Embryonic facial prominence (tissue), 1 donor: Measurements from ENCODE around the gene GIMAP8.
"Not testable (repeated sequence)": the region's sequence is repeated elsewhere in the genome, so short reads cannot be mapped to it uniquely, and the experiment has no call there.

Experiments used
- DNase-seq: peaks from one replicate; pipeline ENCODE4 v3.0.0-alpha.2; 2016; ENCODE audit errors: extremely low spot score

Gene GIMAP8

GRCh38 chr7:150435390-150436073 lies 14.9 kb upstream of the GIMAP8 start:
- no peak for DNase-seq

GRCh38 chr7:150439967-150440366 lies 10.5 kb upstream of the GIMAP8 start:
- DNase-seq = no peak

GRCh38 chr7:150441524-150441923 lies 8.9 kb upstream of the GIMAP8 start:
- DNase-seq = no peak

- DNase-seq = no peak
Observed at GRCh38 chr7:150442811-150443210, 7.6 kb upstream of the GIMAP8 start.

GRCh38 chr7:150443793-150444540 lies 6.5 kb upstream of the GIMAP8 start:
- no peak for DNase-seq

- no peak for DNase-seq
Observed at GRCh38 chr7:150444674-150445365, 5.6 kb upstream of the GIMAP8 start.

- DNase-seq = no peak
Observed at GRCh38 chr7:150446288-150446938, 4.0 kb upstream of the GIMAP8 start.

GRCh38 chr7:150447966-150448788 lies 2.3 kb upstream of the GIMAP8 start:
- DNase-seq = no peak

GRCh38 chr7:150448789-150449147 lies 1.7 kb upstream of the GIMAP8 start:
- DNase-seq = peak; percentile 39

- DNase-seq = no peak
Observed at GRCh38 chr7:150449206-150449952, 1.1 kb upstream of the GIMAP8 start.

GRCh38 chr7:150451097-150451793 lies 815 bp downstream of the GIMAP8 start:
- no peak for DNase-seq

- DNase-seq = no peak
Observed at GRCh38 chr7:150451833-150452461, 1.5 kb downstream of the GIMAP8 start.

GRCh38 chr7:150453181-150453580 lies 2.8 kb downstream of the GIMAP8 start:
- no peak for DNase-seq

GRCh38 chr7:150453892-150454291 lies 3.5 kb downstream of the GIMAP8 start:
- no peak for DNase-seq

GRCh38 chr7:150457064-150457463 lies 6.6 kb downstream of the GIMAP8 start:
- not testable (repeated sequence) for DNase-seq

- DNase-seq = no peak
Observed at GRCh38 chr7:150458235-150458634, 7.8 kb downstream of the GIMAP8 start.

GRCh38 chr7:150458756-150459155 lies 8.3 kb downstream of the GIMAP8 start:
- DNase-seq = no peak

- no peak for DNase-seq
Observed at GRCh38 chr7:150461520-150461919, 11.1 kb downstream of the GIMAP8 start.

GRCh38 chr7:150462413-150462812 lies 12.0 kb downstream of the GIMAP8 start:
- DNase-seq = no peak

GRCh38 chr7:150463461-150463860 lies 13.0 kb downstream of the GIMAP8 start:
- DNase-seq = no peak
